ENCODE measurements around the gene LOXL1. TPM values are rescaled to one million over a fixed set of nuclear protein-coding genes. Genes with fewer than 3 reads are reported as not detected.
A peak's percentile ranks its signal among the peaks of the same experiment; 100 is the strongest.

Gene LOXL1
- total and polyA plus RNA-seq, 9 of the 15 experiments (the other 6 are each of a cell fraction or from before 2014, with no cell fraction given), result 0.14 TPM; not detected in 8

DNA sequence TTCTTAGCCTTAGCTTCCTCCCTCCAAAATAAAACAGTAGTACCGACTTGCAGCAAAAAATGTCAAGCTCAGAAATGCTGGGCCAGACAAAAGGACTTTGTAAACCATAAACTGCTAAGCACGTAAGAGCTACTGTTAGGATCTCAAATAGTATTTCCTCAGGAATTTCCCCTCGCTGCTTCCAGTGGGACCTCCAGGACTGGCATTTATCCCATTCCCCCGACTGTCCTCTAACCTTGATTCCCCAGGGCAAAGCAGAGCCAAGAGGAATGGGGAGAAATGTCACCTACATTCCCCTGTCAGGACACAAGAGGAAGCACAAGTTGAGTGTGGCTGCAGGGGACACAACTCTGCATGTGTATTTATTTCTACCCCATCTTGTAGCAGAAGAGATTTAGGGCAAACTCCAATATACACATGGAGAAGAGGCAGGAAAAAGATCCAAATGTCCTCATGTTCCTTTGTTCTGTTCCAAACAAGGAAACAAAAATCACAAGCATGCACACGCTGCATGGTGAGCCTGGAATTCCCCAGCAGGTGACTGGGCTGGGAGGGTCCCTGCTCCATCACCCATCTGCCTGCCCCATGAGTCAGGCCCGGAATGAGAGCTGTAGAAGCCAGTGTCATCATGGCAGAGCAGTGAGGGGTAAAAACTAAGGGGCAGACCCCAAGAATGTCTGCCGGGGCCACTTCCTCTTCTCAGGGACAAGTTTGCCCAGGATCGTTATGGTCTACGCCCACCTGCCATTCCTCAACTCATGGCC is 61.6 kb downstream of the LOXL1 start:
- no peaks in the 10 kb centered on the region for H3K9me3 ChIP-seq (replicated peaks; ENCODE audit: control insufficient read depth, insufficient read depth, low read depth, low read length)
- intact Hi-C loops (cut with micrococcal nuclease), result no loop called here
- CTCF ChIA-PET (ENCODE audit: low intra/inter-chr PET ratio), result no interaction called here

DNA sequence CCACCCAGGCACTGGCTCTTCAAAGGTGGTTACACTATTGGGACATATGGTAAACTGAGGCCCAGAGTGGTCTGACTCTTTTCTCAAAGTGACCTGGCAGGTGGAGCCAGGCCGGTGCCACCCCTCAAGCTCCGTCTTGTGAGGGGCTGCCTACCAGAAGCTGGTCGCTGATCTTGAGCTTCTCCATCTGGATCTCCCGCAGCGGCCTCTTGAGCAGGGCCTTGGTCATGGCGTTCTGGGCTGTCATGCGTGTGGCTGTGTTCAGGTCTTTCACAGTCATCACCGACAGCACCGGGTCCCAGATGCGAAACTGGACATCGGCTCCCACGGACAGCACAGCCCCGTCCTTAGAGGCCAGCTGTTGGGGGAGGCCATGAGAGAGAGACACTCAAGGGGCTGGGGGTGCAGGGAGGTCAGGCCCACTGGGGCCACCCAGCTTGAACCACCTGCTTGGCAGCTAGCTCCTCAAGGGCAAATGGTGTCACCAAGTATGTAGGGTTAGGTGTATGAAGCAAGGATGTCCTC is 62.2 kb downstream of the LOXL1 start:
- FAIRE-seq, result no peak
- TF ChIP-seq PRPF4 (IDR thresholded peaks at IDR 0.05; ENCODE audit: insufficient read depth, low read depth, low read length, poor library complexity, severe bottlenecking), result no peak
- TF ChIP-seq, protein P1, sequence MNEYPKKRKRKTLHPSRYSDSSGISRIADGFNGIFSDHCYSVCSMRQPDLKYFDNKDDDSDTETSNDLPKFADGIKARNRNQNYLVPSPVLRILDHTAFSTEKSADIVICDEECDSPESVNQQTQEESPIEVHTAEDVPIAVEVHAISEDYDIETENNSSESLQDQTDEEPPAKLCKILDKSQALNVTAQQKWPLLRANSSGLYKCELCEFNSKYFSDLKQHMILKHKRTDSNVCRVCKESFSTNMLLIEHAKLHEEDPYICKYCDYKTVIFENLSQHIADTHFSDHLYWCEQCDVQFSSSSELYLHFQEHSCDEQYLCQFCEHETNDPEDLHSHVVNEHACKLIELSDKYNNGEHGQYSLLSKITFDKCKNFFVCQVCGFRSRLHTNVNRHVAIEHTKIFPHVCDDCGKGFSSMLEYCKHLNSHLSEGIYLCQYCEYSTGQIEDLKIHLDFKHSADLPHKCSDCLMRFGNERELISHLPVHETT (CRISPR knock-in tag; conservative IDR thresholded peaks at IDR 0.05 in 1 of 2, IDR thresholded peaks at IDR 0.05 in 1 of 2), result no peak
- no peak for TF ChIP-seq BDP1 (IDR thresholded peaks at IDR 0.05; ENCODE audit: insufficient read depth, insufficient read length)
- no peak for TF ChIP-seq CBX8 (IDR thresholded peaks at IDR 0.05; ENCODE audit: borderline replicate concordance, extremely low read depth, low read depth, low read length, poor library complexity, severe bottlenecking)
- TF ChIP-seq, protein P2, sequence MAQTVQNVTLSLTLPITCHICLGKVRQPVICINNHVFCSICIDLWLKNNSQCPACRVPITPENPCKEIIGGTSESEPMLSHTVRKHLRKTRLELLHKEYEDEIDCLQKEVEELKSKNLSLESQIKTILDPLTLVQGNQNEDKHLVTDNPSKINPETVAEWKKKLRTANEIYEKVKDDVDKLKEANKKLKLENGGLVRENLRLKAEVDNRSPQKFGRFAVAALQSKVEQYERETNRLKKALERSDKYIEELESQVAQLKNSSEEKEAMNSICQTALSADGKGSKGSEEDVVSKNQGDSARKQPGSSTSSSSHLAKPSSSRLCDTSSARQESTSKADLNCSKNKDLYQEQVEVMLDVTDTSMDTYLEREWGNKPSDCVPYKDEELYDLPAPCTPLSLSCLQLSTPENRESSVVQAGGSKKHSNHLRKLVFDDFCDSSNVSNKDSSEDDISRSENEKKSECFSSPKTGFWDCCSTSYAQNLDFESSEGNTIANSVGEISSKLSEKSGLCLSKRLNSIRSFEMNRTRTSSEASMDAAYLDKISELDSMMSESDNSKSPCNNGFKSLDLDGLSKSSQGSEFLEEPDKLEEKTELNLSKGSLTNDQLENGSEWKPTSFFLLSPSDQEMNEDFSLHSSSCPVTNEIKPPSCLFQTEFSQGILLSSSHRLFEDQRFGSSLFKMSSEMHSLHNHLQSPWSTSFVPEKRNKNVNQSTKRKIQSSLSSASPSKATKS (CRISPR knock-in tag; IDR thresholded peaks at IDR 0.05), result no peak
- TF ChIP-seq ZNF696 (CRISPR knock-in tag; conservative IDR thresholded peaks at IDR 0.05), result no peak
- no peak for TF ChIP-seq NRF1 (conservative IDR thresholded peaks at IDR 0.05 in 1 of 2, IDR thresholded peaks at IDR 0.05 in 1 of 2)

More for the DNA sequence above, 61.6 kb downstream of the LOXL1 start:
- Histone ChIP-seq H3K9ac (ENCODE audit: insufficient read depth in 1 of 2, low read depth in 2 of 2, low read length in 2 of 2) (no peak overlapping the region), H3K79me2 (ENCODE audit: control insufficient read depth, insufficient read depth, low read length) (peaks cover 2% of the 10 kb centered on the region; the same call in 1 of the 3 replicates), H3K4me2 (ENCODE audit: insufficient read depth, low read length) (no peak overlapping the region), H3K4me3 (no peak overlapping the region), H2AFZ (ENCODE audit: low read depth, low read length) (no peak overlapping the region), H3K36me3 (ENCODE audit: control insufficient read depth, insufficient read depth, low read length) (no peaks in the 10 kb centered on the region), H3K4me1 (replicated peaks in 1 of 2; ENCODE audit: control insufficient read depth in 2 of 2, insufficient read depth in 2 of 2, low read length in 2 of 2) (peaks cover 32 to 48% of the 10 kb centered on the region in 2 experiments), H4K20me1 (replicated peaks; ENCODE audit: control insufficient read depth, insufficient read depth, low read length) (no peaks in the 10 kb centered on the region), H3K27ac (ENCODE audit: extremely low read depth, low read depth, low read length) (no peak overlapping the region), H3K27me3 (ENCODE audit: control insufficient read depth in 2 of 2, insufficient read depth in 2 of 2, low read length in 2 of 2) (no peaks in the 10 kb centered on the region; a peak in 1 of 5 replicates), H3K9me1 (ENCODE audit: control insufficient read depth, insufficient read depth, low read length) (no peaks in the 10 kb centered on the region)
- 64% methylated on average over 9 of the region's 9 CpGs for WGBS (ENCODE audit: insufficient coverage, low coverage, missing lambda C conversion rate)
- no TSS peak for BruUV-seq (replicated peaks)
- FAIRE-seq (no peak), ATAC-seq (no peak), DNase-seq (ENCODE audit: extremely low read depth in 1 of 4, low spot score in 3 of 4) (no peak)
- POLR2A ChIA-PET, result interaction anchor here (0.6 kb wide), 2 partner anchors 10 to 71 kb away, joined by 3 to 5 read pairs; no protein-coding TSS in a partner anchor
- TF ChIP-seq SPI1 (IDR thresholded peaks at IDR 0.05; ENCODE audit: borderline replicate concordance, low read depth, low read length) (peak; percentile 59; the same call in 1 of the 2 replicates), LCOR (CRISPR knock-in tag; IDR thresholded peaks at IDR 0.05) (no peak), DMBX1 (CRISPR knock-in tag; IDR thresholded peaks at IDR 0.05; ENCODE audit: borderline replicate concordance) (no peak), ADNP (tag; IDR thresholded peaks at IDR 0.05) (no peak)
- in situ Hi-C loops (cut with MboI), result no loop called here

More for the DNA sequence above, 62.2 kb downstream of the LOXL1 start:
- Histone ChIP-seq H3K27me3 (ENCODE audit: control insufficient read depth in 2 of 2, insufficient read depth in 2 of 2, low read length in 2 of 2) (no peaks in the 10 kb centered on the region; a peak in 1 of 5 replicates), H2AFZ (ENCODE audit: low read depth, low read length) (no peak overlapping the region), H3K9ac (ENCODE audit: insufficient read depth in 1 of 2, low read depth in 2 of 2, low read length in 2 of 2) (0 out of 4 replicates have a peak overlapping the region, but pooled peaks of 1 of the 2 experiments have one; percentile 4), H3K4me1 (replicated peaks in 1 of 2; ENCODE audit: control insufficient read depth in 2 of 2, insufficient read depth in 2 of 2, low read length in 2 of 2) (peaks cover 34 to 47% of the 10 kb centered on the region in 2 experiments), H3K27ac (ENCODE audit: extremely low read depth, low read depth, low read length) (no peak overlapping the region), H4K20me1 (replicated peaks; ENCODE audit: control insufficient read depth, insufficient read depth, low read length) (no peaks in the 10 kb centered on the region), H3K4me2 (ENCODE audit: insufficient read depth, low read length) (no peak overlapping the region), H3K9me3 (replicated peaks; ENCODE audit: control insufficient read depth, insufficient read depth, low read depth, low read length) (no peaks in the 10 kb centered on the region), H3K36me3 (ENCODE audit: control insufficient read depth, insufficient read depth, low read length) (no peaks in the 10 kb centered on the region), H3K4me3 (no peak overlapping the region), H3K9me1 (ENCODE audit: control insufficient read depth, insufficient read depth, low read length) (no peaks in the 10 kb centered on the region), H3K79me2 (ENCODE audit: control insufficient read depth, insufficient read depth, low read length) (peaks cover 2% of the 10 kb centered on the region; the same call in 1 of the 3 replicates)
- ATAC-seq (no peak), DNase-seq (ENCODE audit: extremely low read depth in 1 of 4, low spot score in 3 of 4) (no peak)
- CTCF ChIA-PET (ENCODE audit: low intra/inter-chr PET ratio), result no interaction called here
- POLR2A ChIA-PET, result interaction anchor here (0.6 kb wide), 1 partner anchor 10 kb away, joined by 5 read pairs; no protein-coding TSS in a partner anchor
- 95% methylated on average over 13 of the region's 13 CpGs for WGBS (ENCODE audit: insufficient coverage, low coverage, missing lambda C conversion rate)
- in situ Hi-C loops (cut with MboI) (no loop called here), intact Hi-C loops (cut with micrococcal nuclease) (no loop called here)
- BruUV-seq (replicated peaks), result no TSS peak

Data from K562 (cell line).